CD4-positive, CD25-positive, alpha-beta regulatory T cell (primary cell): ENCODE results near the gene SELENOO. TPM values are rescaled to one million over a fixed set of nuclear protein-coding genes. Genes with fewer than 3 reads are reported as not detected.

Experiments used
- ATAC-seq, 2 donors: fragments of 150-1000 bp; cut with Tn5 transposase; one replicate each; pipeline ENCODE4 v1.10.0; 2021; ENCODE audit warnings: low read depth in 2 of 2, moderate number of reproducible peaks in 2 of 2, moderate library complexity in 1 of 2
- DNase-seq, 3 donors: peaks; one replicate each; pipeline versions ENCODE4 v3.0.0 to v3.0.0-alpha.2; 2012 to 2022; ENCODE audit warnings: mixed read lengths in 1 of 3
- H3K27ac ChIP-seq: one replicate; pipeline ENCODE4 v1.7.0; 2013; ENCODE audit warnings: mild to moderate bottlenecking, low read length; ENCODE audit not compliant: insufficient read depth, poor library complexity, severe bottlenecking
- H3K27me3 ChIP-seq: one replicate; pipeline ENCODE4 v1.7.0; 2013; ENCODE audit warnings: low read length; ENCODE audit not compliant: control insufficient read depth, insufficient read depth
- H3K36me3 ChIP-seq: one replicate; pipeline ENCODE4 v1.7.0; 2013; ENCODE audit warnings: mild to moderate bottlenecking, low read length, moderate library complexity; ENCODE audit not compliant: control insufficient read depth, insufficient read depth
- H3K4me1 ChIP-seq: 2 replicates; pipeline ENCODE4 v1.7.0; 2013; ENCODE audit warnings: mild to moderate bottlenecking, low read length; ENCODE audit not compliant: insufficient read depth, control insufficient read depth, poor library complexity, severe bottlenecking
- H3K4me3 ChIP-seq: one replicate; pipeline ENCODE4 v1.7.0; 2013; ENCODE audit warnings: low read depth, mild to moderate bottlenecking, low read length, moderate library complexity
- H3K9me3 ChIP-seq, 2 experiments: 1 replicate in 1 of 2; 2 replicates in 1 of 2; pipeline ENCODE4 v1.7.0; 2013; ENCODE audit warnings: low read length in 2 of 2, mild to moderate bottlenecking in 1 of 2, moderate library complexity in 1 of 2; ENCODE audit not compliant: control insufficient read depth in 2 of 2
- H3K27ac Mint-ChIP-seq, 3 donors: one replicate each; pipeline ENCODE4 v1.8.0; 2020 to 2022; ENCODE audit warnings: mild to moderate bottlenecking in 3 of 3, mixed read lengths in 3 of 3, moderate library complexity in 2 of 3
- H3K27me3 Mint-ChIP-seq: one replicate; pipeline ENCODE4 v1.8.0; 2022; ENCODE audit warnings: mild to moderate bottlenecking, mixed read lengths
- H3K36me3 Mint-ChIP-seq: one replicate; pipeline ENCODE4 v1.8.0; 2020; ENCODE audit warnings: mixed read lengths
- H3K4me1 Mint-ChIP-seq, 4 donors: one replicate each; pipeline ENCODE4 v1.8.0; 2020 to 2022; ENCODE audit warnings: mixed read lengths in 4 of 4, mild to moderate bottlenecking in 1 of 4
- H3K4me3 Mint-ChIP-seq, 4 donors: one replicate each; pipeline ENCODE4 v1.8.0; 2020 to 2022; ENCODE audit warnings: mild to moderate bottlenecking in 4 of 4, mixed read lengths in 4 of 4, moderate library complexity in 3 of 4
- H3K9me3 Mint-ChIP-seq, 7 donors: one replicate each; pipeline ENCODE4 v1.8.0; 2020 to 2022; ENCODE audit warnings: mixed read lengths in 7 of 7, mild to moderate bottlenecking in 3 of 7, moderate library complexity in 2 of 7
- polyA plus RNA-seq, 4 donors: library from polyadenylated mRNA; unstranded; fragments of 300-500 nt; fragmentation: Illumina TruSeq; gene quantifications; one replicate each; pipeline ENCODE4 v1.2.3, GENCODE V29; 2021
- total RNA-seq: library from RNA; stranded (reverse); gene quantifications from one replicate; pipeline ENCODE4 v1.2.3, GENCODE V29; 2022

SELENOO gene
- total and polyA plus RNA-seq, 5 donors from 2014 or later: 1.8 to 31.9 (median 3.5) TPM

DNA sequence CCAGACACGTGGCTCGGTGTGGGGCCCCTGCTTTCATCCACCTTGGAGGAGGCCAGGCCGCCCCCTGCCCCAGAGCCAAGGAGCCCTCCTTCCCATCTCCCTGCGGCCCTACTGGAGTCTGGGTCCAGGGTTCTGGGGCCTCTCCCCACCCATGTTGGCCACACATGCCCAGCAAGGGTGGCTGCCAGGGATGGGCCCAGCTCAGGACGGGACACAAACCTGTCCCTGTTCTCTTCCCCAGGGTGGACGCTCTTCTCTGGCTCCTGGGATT lies 25.7 kb upstream of the SELENOO start:
- no peak overlapping the region for H3K27ac Mint-ChIP-seq
- Histone ChIP-seq H3K4me3 (no peak overlapping the region), H3K27me3 (no peaks in the 10 kb centered on the region), H3K9me3 (no peaks in the 10 kb centered on the region), H3K4me1 (no peaks in the 10 kb centered on the region), H3K27ac (no peak overlapping the region), H3K36me3 (no peaks in the 10 kb centered on the region)
- no peaks in the 10 kb centered on the region for H3K9me3 Mint-ChIP-seq
- H3K4me1 Mint-ChIP-seq: peaks cover 0 to 7% (median under 1%) of the 10 kb centered on the region in 4 donors
- ATAC-seq (no peak), DNase-seq (no peak)
- peaks cover 28% of the 10 kb centered on the region for H3K27me3 Mint-ChIP-seq
- H3K36me3 Mint-ChIP-seq: no peaks in the 10 kb centered on the region
- H3K4me3 Mint-ChIP-seq: no peak overlapping the region

DNA sequence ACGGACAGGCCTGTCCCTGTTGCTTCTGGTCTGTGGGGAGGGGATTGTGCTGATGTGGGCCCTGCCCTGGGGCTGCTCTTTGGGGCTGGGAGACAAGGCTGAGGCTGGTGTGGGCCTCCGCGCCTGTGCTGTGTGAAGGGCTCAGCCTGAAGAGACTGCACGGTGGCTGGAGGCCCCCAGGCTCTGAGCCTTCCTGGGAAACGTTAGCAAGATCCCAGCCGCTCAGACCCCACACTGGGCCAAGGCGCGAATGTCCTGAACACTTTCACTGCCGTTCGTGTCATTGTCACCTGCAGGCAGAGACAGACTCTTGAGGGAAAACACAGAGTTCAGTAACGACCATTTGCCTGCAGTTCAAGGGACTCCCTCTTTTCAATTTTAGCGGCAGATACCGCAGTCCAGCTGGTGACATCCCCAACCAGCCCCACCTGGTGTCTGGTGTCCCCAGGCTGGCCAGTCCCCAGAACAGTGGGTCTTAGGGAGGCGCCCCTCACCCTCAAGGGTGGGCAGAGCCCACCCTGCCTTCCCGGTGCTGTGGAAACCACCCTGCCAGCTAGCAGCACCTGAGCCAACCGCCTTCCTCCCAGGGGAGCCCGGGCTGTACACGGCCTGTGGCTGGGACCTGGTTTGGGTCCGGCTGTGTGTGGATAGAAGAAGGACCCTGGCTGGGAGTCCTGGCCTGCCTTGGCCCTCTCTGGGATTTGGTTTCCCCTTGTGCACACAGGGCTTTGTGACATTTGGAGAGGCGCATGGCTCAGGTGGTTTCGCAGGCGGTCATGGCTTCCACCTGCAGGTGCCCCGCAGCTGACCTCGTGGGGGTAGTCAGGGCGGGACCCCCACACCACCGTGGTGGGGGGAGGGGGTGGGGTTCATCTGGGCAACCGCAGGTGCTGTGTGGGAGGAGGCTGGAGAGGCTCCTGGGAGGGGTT lies 24.6 kb upstream of the SELENOO start:
- Mint-ChIP-seq H3K9me3 (no peaks in the 10 kb centered on the region), H3K27me3 (peaks cover 24% of the 10 kb centered on the region), H3K4me3 (no peak overlapping the region), H3K4me1 (peaks cover 0 to 4% (median under 1%) of the 10 kb centered on the region in 4 donors), H3K36me3 (no peaks in the 10 kb centered on the region), H3K27ac (no peak overlapping the region)
- Histone ChIP-seq H3K36me3 (no peaks in the 10 kb centered on the region), H3K4me1 (no peaks in the 10 kb centered on the region), H3K27ac (no peak overlapping the region), H3K9me3 (no peaks in the 10 kb centered on the region), H3K4me3 (no peak overlapping the region), H3K27me3 (no peaks in the 10 kb centered on the region)
- DNase-seq (no peak), ATAC-seq (no peak)

GRCh38 chr22:50176850-50177536 lies 23.8 kb upstream of the SELENOO start:
- DNase-seq: no peak
- Histone ChIP-seq H3K27ac (no peak overlapping the region), H3K27me3 (no peaks in the 10 kb centered on the region), H3K4me1 (no peaks in the 10 kb centered on the region), H3K9me3 (no peaks in the 10 kb centered on the region), H3K36me3 (no peaks in the 10 kb centered on the region), H3K4me3 (no peak overlapping the region)
- Mint-ChIP-seq H3K27ac (no peak overlapping the region), H3K9me3 (no peaks in the 10 kb centered on the region), H3K4me3 (no peak overlapping the region), H3K36me3 (no peaks in the 10 kb centered on the region), H3K27me3 (peaks cover 20% of the 10 kb centered on the region), H3K4me1 (peaks cover 0 to 4% (median under 1%) of the 10 kb centered on the region in 4 donors)
- ATAC-seq: no peak

DNA sequence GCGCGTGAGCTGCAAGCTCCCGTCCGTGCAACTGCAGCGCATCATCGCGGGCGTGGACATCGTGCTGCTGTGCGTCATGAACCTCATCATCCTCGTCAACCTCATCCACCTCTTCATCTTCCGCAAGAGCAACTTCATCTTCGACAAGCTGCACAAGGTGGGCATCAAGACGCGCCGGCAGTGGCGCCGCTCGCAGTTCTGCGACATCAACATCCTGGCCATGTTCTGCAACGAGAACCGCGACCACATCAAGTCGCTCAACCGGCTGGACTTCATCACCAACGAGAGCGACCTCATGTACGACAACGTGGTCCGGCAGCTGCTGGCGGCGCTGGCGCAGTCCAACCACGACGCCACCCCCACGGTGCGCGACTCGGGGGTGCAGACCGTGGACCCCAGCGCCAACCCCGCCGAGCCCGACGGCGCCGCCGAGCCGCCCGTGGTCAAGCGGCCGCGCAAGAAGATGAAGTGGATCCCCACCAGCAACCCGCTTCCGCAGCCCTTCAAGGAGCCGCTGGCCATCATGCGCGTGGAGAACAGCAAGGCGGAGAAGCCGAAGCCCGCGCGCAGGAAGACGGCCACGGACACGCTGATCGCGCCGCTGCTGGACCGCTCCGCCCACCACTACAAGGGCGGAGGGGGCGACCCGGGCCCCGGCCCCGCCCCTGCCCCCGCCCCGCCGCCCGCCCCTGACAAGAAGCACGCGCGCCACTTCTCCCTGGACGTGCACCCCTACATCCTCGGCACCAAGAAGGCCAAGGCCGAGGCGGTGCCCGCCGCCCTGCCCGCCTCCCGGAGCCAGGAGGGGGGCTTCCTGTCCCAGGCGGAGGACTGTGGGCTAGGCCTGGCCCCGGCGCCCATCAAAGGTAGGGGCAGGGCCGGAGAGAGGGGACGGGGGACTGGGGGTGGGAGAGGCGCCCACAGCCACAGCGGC lies 23.0 kb upstream of the SELENOO start:
- Mint-ChIP-seq H3K4me1 (peaks cover 0 to 4% (median under 1%) of the 10 kb centered on the region in 4 donors), H3K27ac (no peak overlapping the region), H3K4me3 (no peak overlapping the region), H3K27me3 (peaks cover 12% of the 10 kb centered on the region), H3K9me3 (no peaks in the 10 kb centered on the region), H3K36me3 (no peaks in the 10 kb centered on the region)
- Histone ChIP-seq H3K4me1 (no peaks in the 10 kb centered on the region), H3K4me3 (no peak overlapping the region), H3K27me3 (no peaks in the 10 kb centered on the region), H3K27ac (no peak overlapping the region), H3K9me3 (no peaks in the 10 kb centered on the region), H3K36me3 (no peaks in the 10 kb centered on the region)
- ATAC-seq (no peak), DNase-seq (no peak)

DNA sequence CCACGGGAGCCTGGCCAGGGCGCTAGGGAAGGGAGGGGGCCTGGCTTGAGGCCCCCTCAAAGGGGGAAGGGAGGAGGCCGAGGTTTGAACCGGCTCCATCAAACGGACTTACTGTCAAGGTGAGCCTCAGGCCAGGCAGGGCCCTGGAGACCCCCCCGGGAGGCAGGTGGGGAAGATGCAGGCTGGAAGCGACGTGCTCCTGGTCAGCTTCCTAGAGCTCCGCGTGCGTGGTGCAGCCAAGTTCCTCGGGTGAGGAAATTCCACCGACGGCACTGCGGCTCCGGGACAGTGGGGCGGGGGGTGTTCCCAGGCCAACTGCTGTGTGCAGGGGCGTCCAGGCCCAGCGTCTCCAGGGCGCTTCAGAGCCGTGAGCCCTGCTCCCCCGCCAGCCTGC lies 22.3 kb upstream of the SELENOO start:
- Mint-ChIP-seq H3K9me3 (no peaks in the 10 kb centered on the region), H3K27me3 (peaks cover 5% of the 10 kb centered on the region), H3K36me3 (no peaks in the 10 kb centered on the region), H3K27ac (no peak overlapping the region), H3K4me3 (no peak overlapping the region), H3K4me1 (peaks cover 0 to 4% (median under 1%) of the 10 kb centered on the region in 4 donors)
- ATAC-seq (no peak), DNase-seq (no peak)
- H3K27me3 ChIP-seq: no peaks in the 10 kb centered on the region
- no peak overlapping the region for H3K4me3 ChIP-seq
- no peak overlapping the region for H3K27ac ChIP-seq
- no peaks in the 10 kb centered on the region for H3K9me3 ChIP-seq
- no peaks in the 10 kb centered on the region for H3K36me3 ChIP-seq
- H3K4me1 ChIP-seq: no peaks in the 10 kb centered on the region

GRCh38 chr22:50178871-50179869 lies 21.6 kb upstream of the SELENOO start:
- H3K27me3 ChIP-seq: no peaks in the 10 kb centered on the region
- H3K36me3 Mint-ChIP-seq: no peaks in the 10 kb centered on the region
- DNase-seq: no peak

More at GRCh38 chr22:50178871-50179869, 21.6 kb upstream of the SELENOO start:
- Histone ChIP-seq H3K4me1 (no peaks in the 10 kb centered on the region), H3K9me3 (no peaks in the 10 kb centered on the region), H3K27ac (no peak overlapping the region), H3K36me3 (no peaks in the 10 kb centered on the region), H3K4me3 (no peak overlapping the region)
- H3K4me1 Mint-ChIP-seq: peaks cover 0 to 6% (median under 1%) of the 10 kb centered on the region in 4 donors
- no peak for ATAC-seq
- no peak overlapping the region for H3K27ac Mint-ChIP-seq
- H3K4me3 Mint-ChIP-seq: peak overlapping the region in 1 of 4 donors; percentile 87
- no peaks in the 10 kb centered on the region for H3K9me3 Mint-ChIP-seq
- peaks cover 4% of the 10 kb centered on the region for H3K27me3 Mint-ChIP-seq
